ENCODE results near the gene ROGDI.

- TF ChIP-seq, protein P1, sequence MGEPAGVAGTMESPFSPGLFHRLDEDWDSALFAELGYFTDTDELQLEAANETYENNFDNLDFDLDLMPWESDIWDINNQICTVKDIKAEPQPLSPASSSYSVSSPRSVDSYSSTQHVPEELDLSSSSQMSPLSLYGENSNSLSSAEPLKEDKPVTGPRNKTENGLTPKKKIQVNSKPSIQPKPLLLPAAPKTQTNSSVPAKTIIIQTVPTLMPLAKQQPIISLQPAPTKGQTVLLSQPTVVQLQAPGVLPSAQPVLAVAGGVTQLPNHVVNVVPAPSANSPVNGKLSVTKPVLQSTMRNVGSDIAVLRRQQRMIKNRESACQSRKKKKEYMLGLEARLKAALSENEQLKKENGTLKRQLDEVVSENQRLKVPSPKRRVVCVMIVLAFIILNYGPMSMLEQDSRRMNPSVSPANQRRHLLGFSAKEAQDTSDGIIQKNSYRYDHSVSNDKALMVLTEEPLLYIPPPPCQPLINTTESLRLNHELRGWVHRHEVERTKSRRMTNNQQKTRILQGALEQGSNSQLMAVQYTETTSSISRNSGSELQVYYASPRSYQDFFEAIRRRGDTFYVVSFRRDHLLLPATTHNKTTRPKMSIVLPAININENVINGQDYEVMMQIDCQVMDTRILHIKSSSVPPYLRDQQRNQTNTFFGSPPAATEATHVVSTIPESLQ (CRISPR knock-in tag; IDR thresholded peaks at IDR 0.05), result no peak
- TF ChIP-seq CTCF (IDR thresholded peaks at IDR 0.05 in 2 of 3, conservative IDR thresholded peaks at IDR 0.05 in 1 of 3; ENCODE audit: insufficient read depth in 2 of 3, low read depth in 1 of 3, low read length in 3 of 3) (no peak), SMAD3 (CRISPR knock-in tag; conservative IDR thresholded peaks at IDR 0.05) (no peak), LARP7 (IDR thresholded peaks at IDR 0.05) (no peak), USF2 (CRISPR knock-in tag; IDR thresholded peaks at IDR 0.05) (no peak), NFIC (IDR thresholded peaks at IDR 0.05) (no peak)
These were observed 53.6 kb downstream of the ROGDI start for GRCh38 chr16:4748682-4749411.

All from K562 (cell line).